ENCODE results near the gene C10orf67.
"Not testable (repeated sequence)": the region's sequence is repeated elsewhere in the genome, so short reads cannot be mapped to it uniquely, and the experiment has no call there.

Gene C10orf67

GRCh38 chr10:23319835-23320234, 24.8 kb downstream of the C10orf67 start:
- WGBS = 95% methylated on average over 3 of the region's 4 CpGs
- Histone ChIP-seq H3K36me3 (ENCODE audit: insufficient read depth, low read length) (no peaks in the 10 kb centered on the region), H3K27ac (ENCODE audit: low read depth, low read length) (no peak overlapping the region), H3K4me3 (ENCODE audit: low read length) (no peak overlapping the region), H3K27me3 (ENCODE audit: insufficient read depth, low read length) (no peaks in the 10 kb centered on the region), H3K4me1 (ENCODE audit: insufficient read depth, low read length) (no peaks in the 10 kb centered on the region), H3K9ac (ENCODE audit: low read depth, low read length) (no peak overlapping the region), H3K9me3 (ENCODE audit: insufficient read depth, low read depth, low read length) (peaks cover 3% of the 10 kb centered on the region; the same call in 1 of the 2 replicates)

GRCh38 chr10:23318359-23318758, 26.2 kb downstream of the C10orf67 start:
- 92% methylated on average over 3 of the region's 3 CpGs for WGBS
- H3K9me3 ChIP-seq (ENCODE audit: insufficient read depth, low read depth, low read length) = peaks cover 3% of the 10 kb centered on the region; the same call in 1 of the 2 replicates
- no peaks in the 10 kb centered on the region for H3K27me3 ChIP-seq (ENCODE audit: insufficient read depth, low read length)
- no peaks in the 10 kb centered on the region for H3K4me1 ChIP-seq (ENCODE audit: insufficient read depth, low read length)
- no peak overlapping the region for H3K27ac ChIP-seq (ENCODE audit: low read depth, low read length)
- no peak overlapping the region for H3K4me3 ChIP-seq (ENCODE audit: low read length)
- H3K36me3 ChIP-seq (ENCODE audit: insufficient read depth, low read length) = no peaks in the 10 kb centered on the region
- H3K9ac ChIP-seq (ENCODE audit: low read depth, low read length) = no peak overlapping the region

- Histone ChIP-seq H3K27ac (ENCODE audit: low read depth, low read length) (no peak overlapping the region), H3K4me3 (ENCODE audit: low read length) (no peak overlapping the region), H3K4me1 (ENCODE audit: insufficient read depth, low read length) (no peaks in the 10 kb centered on the region), H3K36me3 (ENCODE audit: insufficient read depth, low read length) (no peaks in the 10 kb centered on the region), H3K27me3 (ENCODE audit: insufficient read depth, low read length) (no peaks in the 10 kb centered on the region; the same call in 1 of the 2 replicates), H3K9ac (ENCODE audit: low read depth, low read length) (no peak overlapping the region), H3K9me3 (ENCODE audit: insufficient read depth, low read depth, low read length) (peaks cover 3% of the 10 kb centered on the region; the same call in 1 of the 2 replicates)
- 94% methylated on average over 3 of the region's 3 CpGs for WGBS
These were observed 27.2 kb downstream of the C10orf67 start for GRCh38 chr10:23317416-23317815.

- 95% methylated on average over 6 of the region's 6 CpGs for WGBS
These were observed 28.2 kb downstream of the C10orf67 start for GRCh38 chr10:23316406-23316805.

GRCh38 chr10:23315966-23316365, 28.6 kb downstream of the C10orf67 start:
- Histone ChIP-seq H3K4me1 (ENCODE audit: insufficient read depth, low read length) (no peaks in the 10 kb centered on the region), H3K27me3 (ENCODE audit: insufficient read depth, low read length) (no peaks in the 10 kb centered on the region; the same call in 1 of the 2 replicates), H3K36me3 (ENCODE audit: insufficient read depth, low read length) (no peaks in the 10 kb centered on the region), H3K27ac (ENCODE audit: low read depth, low read length) (no peak overlapping the region), H3K4me3 (ENCODE audit: low read length) (no peak overlapping the region), H3K9ac (ENCODE audit: low read depth, low read length) (no peak overlapping the region), H3K9me3 (ENCODE audit: insufficient read depth, low read depth, low read length) (peaks cover 3% of the 10 kb centered on the region; the same call in 1 of the 2 replicates)
- 94% methylated on average over 3 of the region's 3 CpGs for WGBS

More at GRCh38 chr10:23316406-23316805, 28.2 kb downstream of the C10orf67 start:
- H3K4me1 ChIP-seq (ENCODE audit: insufficient read depth, low read length) = no peaks in the 10 kb centered on the region
- no peak overlapping the region for H3K4me3 ChIP-seq (ENCODE audit: low read length)
- H3K27me3 ChIP-seq (ENCODE audit: insufficient read depth, low read length) = no peaks in the 10 kb centered on the region; the same call in 1 of the 2 replicates
- H3K9me3 ChIP-seq (ENCODE audit: insufficient read depth, low read depth, low read length) = peaks cover 3% of the 10 kb centered on the region; the same call in 1 of the 2 replicates
- H3K9ac ChIP-seq (ENCODE audit: low read depth, low read length) = no peak overlapping the region
- H3K36me3 ChIP-seq (ENCODE audit: insufficient read depth, low read length) = no peaks in the 10 kb centered on the region
- H3K27ac ChIP-seq (ENCODE audit: low read depth, low read length) = no peak overlapping the region

- Histone ChIP-seq H3K27ac (ENCODE audit: low read depth, low read length) (no peak overlapping the region), H3K27me3 (ENCODE audit: insufficient read depth, low read length) (no peaks in the 10 kb centered on the region; the same call in 1 of the 2 replicates)
- 22% methylated on average over 3 of the region's 3 CpGs for WGBS
These were observed 29.8 kb downstream of the C10orf67 start for GRCh38 chr10:23314835-23315239.

GRCh38 chr10:23311034-23311433, 33.6 kb downstream of the C10orf67 start:
- Histone ChIP-seq H3K4me1 (ENCODE audit: insufficient read depth, low read length) (no peaks in the 10 kb centered on the region), H3K27me3 (ENCODE audit: insufficient read depth, low read length) (no peaks in the 10 kb centered on the region; the same call in 1 of the 2 replicates), H3K27ac (ENCODE audit: low read depth, low read length) (no peak overlapping the region), H3K9ac (ENCODE audit: low read depth, low read length) (no peak overlapping the region), H3K4me3 (ENCODE audit: low read length) (no peak overlapping the region), H3K36me3 (ENCODE audit: insufficient read depth, low read length) (no peaks in the 10 kb centered on the region), H3K9me3 (ENCODE audit: insufficient read depth, low read depth, low read length) (no peaks in the 10 kb centered on the region)
- 89% methylated on average over 1 of the region's 1 CpG for WGBS

More at GRCh38 chr10:23314835-23315239, 29.8 kb downstream of the C10orf67 start:
- Histone ChIP-seq H3K9me3 (ENCODE audit: insufficient read depth, low read depth, low read length) (peaks cover 3% of the 10 kb centered on the region; the same call in 1 of the 2 replicates), H3K4me3 (ENCODE audit: low read length) (no peak overlapping the region), H3K4me1 (ENCODE audit: insufficient read depth, low read length) (no peaks in the 10 kb centered on the region), H3K9ac (ENCODE audit: low read depth, low read length) (no peak overlapping the region), H3K36me3 (ENCODE audit: insufficient read depth, low read length) (no peaks in the 10 kb centered on the region)

- Histone ChIP-seq H3K9me3 (ENCODE audit: insufficient read depth, low read depth, low read length) (no peaks in the 10 kb centered on the region), H3K36me3 (ENCODE audit: insufficient read depth, low read length) (no peaks in the 10 kb centered on the region), H3K27me3 (ENCODE audit: insufficient read depth, low read length) (no peaks in the 10 kb centered on the region; the same call in 1 of the 2 replicates), H3K9ac (ENCODE audit: low read depth, low read length) (no peak overlapping the region), H3K27ac (ENCODE audit: low read depth, low read length) (no peak overlapping the region), H3K4me3 (ENCODE audit: low read length) (no peak overlapping the region), H3K4me1 (ENCODE audit: insufficient read depth, low read length) (no peaks in the 10 kb centered on the region)
- 42% methylated on average over 1 of the region's 1 CpG for WGBS
These were observed 34.2 kb downstream of the C10orf67 start for GRCh38 chr10:23310404-23310803.

GRCh38 chr10:23299961-23300360, 44.6 kb downstream of the C10orf67 start:
- not testable (repeated sequence) for H3K9me3 ChIP-seq (ENCODE audit: insufficient read depth, low read depth, low read length); H3K4me1 ChIP-seq (ENCODE audit: insufficient read depth, low read length); H3K27ac ChIP-seq (ENCODE audit: low read depth, low read length); H3K27me3 ChIP-seq (ENCODE audit: insufficient read depth, low read length); H3K9ac ChIP-seq (ENCODE audit: low read depth, low read length); H3K36me3 ChIP-seq (ENCODE audit: insufficient read depth, low read length); H3K4me3 ChIP-seq (ENCODE audit: low read length)
- 88% methylated on average over 7 of the region's 7 CpGs for WGBS

GRCh38 chr10:23294638-23295247, 49.9 kb downstream of the C10orf67 start:
- H3K9ac ChIP-seq (ENCODE audit: low read depth, low read length) = no peak overlapping the region
- H3K4me1 ChIP-seq (ENCODE audit: insufficient read depth, low read length) = no peaks in the 10 kb centered on the region
- no peaks in the 10 kb centered on the region for H3K9me3 ChIP-seq (ENCODE audit: insufficient read depth, low read depth, low read length)
- H3K4me3 ChIP-seq (ENCODE audit: low read length) = no peak overlapping the region
- H3K27ac ChIP-seq (ENCODE audit: low read depth, low read length) = no peak overlapping the region
- H3K36me3 ChIP-seq (ENCODE audit: insufficient read depth, low read length) = no peaks in the 10 kb centered on the region
- 44% methylated on average over 2 of the region's 5 CpGs for WGBS
- no peaks in the 10 kb centered on the region for H3K27me3 ChIP-seq (ENCODE audit: insufficient read depth, low read length)

- no peaks in the 10 kb centered on the region for H3K27me3 ChIP-seq (ENCODE audit: insufficient read depth, low read length)
- 74% methylated on average over 3 of the region's 4 CpGs for WGBS
- no peak overlapping the region for H3K27ac ChIP-seq (ENCODE audit: low read depth, low read length)
- H3K36me3 ChIP-seq (ENCODE audit: insufficient read depth, low read length) = no peaks in the 10 kb centered on the region
- H3K4me1 ChIP-seq (ENCODE audit: insufficient read depth, low read length) = no peaks in the 10 kb centered on the region
- H3K4me3 ChIP-seq (ENCODE audit: low read length) = no peak overlapping the region
- no peak overlapping the region for H3K9ac ChIP-seq (ENCODE audit: low read depth, low read length)
- H3K9me3 ChIP-seq (ENCODE audit: insufficient read depth, low read depth, low read length) = no peaks in the 10 kb centered on the region
These were observed 50.5 kb downstream of the C10orf67 start for GRCh38 chr10:23293973-23294590.

Data from HUES64 (cell line).